Measurements from ENCODE around the gene SELENOV.
A peak's percentile ranks its signal among the peaks of the same experiment; 100 is the strongest.

The SELENOV gene

DNA sequence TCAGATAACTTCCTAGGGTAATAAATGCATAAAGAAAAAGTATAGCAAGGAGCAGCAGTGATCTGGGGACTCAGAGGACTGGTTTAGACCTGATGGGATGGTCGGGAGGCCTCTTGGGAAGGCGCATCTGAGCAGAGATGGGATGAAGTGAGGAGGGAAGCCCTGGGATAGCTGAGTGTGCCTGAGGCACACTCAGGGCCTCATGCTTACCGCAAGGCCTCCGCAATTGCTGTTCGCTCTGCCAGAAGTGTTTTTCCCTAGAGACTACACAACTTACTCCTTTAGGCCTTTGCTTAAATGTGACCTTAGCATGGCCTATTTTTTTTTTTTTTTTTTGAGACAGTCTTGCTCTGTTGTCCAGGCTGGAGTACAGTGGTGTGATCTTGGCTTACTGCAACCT lies 20.3 kb upstream of the SELENOV start:
- DNase-seq = no peak

DNA sequence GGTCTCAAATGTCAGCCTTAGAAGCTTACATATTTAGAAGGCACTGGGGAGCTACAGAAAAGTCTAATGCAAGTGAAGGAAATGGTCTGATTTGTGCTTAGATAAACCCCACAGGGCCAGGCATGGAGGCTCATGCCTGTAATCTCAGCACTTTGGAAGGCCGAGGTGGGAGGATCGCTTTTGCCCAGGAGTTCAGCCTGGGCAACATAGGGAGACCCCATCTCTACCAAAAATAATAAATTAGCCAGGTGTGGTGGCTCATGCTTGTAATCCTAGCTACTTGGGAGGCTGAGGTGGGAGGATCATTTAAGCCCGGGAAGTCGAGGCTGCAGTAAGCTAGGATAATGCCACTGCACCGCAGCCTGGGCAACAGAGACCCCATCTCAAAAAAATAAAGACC lies 18.9 kb upstream of the SELENOV start:
- no peak for DNase-seq

DNA sequence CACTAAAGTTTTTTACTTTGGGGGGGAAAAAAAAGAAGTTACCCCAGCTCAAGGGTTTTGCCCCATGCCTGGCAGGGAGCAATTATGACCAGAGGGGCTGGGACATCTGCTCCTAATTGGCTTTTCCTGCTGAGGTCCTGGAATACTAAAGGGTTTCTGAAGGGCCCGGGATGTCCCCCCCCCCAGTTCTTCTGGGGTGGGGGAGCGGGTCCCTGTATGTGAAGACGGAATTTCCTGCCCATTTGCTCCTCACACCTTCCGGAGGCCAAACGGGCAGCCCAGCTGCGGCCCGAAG lies 17.3 kb upstream of the SELENOV start:
- DNase-seq = no peak

DNA sequence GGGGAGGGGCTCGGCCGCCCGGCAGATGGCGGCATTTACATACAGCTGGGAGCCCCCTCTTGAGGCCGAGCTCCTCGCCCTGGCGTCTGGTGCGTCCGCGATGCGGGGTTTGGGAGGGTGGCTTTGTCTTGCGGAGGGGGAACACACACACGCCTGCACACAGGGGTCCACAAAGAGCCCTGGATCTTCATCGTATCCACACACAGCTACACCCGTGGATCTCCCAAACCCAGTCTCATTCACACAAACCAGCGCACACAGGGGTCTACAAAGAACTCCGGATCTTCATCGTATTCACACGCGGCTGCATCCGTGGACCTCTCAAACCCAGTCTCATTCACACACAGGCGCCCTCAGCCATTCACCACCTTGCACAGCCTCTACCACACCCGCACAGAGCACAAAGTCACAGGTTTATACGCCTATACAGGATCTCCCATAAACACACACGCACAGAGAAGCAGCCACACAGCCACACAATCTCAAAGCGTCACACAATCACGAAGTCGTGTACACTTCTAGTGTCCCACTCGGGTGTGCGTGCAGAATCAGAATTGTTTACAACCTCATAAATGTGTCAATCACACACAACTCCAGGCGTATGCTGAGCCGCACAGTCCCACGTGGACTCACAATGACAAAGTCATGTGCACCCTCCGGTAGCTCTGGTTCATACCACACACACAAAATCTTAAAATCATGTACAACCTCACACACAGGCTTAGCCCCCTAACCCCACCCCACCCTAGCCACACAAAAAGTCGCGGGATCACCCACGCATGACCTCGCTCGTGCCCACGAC lies 16.7 kb upstream of the SELENOV start:
- no peak for DNase-seq

DNA sequence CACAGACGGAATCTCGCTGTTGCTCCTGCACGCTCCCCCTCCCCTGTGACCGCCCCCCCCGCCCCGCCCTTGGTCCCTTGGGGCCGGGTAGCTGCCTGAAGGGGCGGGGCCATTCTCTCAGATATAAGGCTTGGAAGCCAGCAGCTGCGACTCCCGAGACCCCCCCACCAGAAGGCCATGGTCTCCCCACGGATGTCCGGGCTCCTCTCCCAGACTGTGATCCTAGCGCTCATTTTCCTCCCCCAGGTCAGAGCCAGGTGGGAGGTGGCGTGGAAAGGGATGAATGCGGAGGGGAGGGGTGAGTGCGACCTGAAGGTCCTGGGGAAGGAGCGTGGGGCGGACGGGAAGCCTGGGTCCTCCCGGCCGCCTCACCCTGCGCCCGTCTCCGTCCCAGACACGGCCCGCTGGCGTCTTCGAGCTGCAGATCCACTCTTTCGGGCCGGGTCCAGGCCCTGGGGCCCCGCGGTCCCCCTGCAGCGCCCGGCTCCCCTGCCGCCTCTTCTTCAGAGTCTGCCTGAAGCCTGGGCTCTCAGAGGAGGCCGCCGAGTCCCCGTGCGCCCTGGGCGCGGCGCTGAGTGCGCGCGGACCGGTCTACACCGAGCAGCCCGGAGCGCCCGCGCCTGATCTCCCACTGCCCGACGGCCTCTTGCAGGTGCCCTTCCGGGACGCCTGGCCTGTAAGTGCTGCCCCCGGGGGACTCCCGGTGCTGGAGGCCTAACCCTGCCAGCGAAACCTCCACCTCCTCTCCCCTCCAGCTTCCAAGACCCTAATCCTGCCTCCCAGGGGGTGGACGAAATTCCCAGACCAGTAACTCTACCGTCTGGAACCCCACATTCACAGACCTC lies 15.9 kb upstream of the SELENOV start, which contains the start of gene DLL3:
TSS of gene DLL3 (plus strand) at position 150 of the 845 bp plus-strand sequence. CDS start at position 178, 28 bp downstream.
- no peak for DNase-seq

DNA sequence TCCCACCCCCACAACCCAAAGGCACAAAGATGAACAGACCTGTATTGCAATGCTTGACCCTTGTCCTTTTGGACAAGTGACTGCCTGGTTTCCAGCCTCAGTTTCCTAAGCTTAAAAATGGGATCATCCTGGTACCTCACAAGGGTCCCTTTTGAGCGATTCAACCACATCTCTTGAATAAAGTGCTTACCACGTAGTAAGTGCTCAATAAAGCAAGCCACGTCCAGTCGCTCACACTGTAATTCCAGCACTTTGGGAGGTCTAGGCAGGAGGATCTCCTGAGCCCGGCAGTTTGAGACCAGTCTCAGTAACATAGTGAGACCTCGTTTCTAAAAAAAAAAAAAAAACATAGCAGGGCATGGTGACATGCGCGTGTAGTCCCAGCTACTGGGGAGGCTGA lies 15.0 kb upstream of the SELENOV start:
- no peak for DNase-seq

DNA sequence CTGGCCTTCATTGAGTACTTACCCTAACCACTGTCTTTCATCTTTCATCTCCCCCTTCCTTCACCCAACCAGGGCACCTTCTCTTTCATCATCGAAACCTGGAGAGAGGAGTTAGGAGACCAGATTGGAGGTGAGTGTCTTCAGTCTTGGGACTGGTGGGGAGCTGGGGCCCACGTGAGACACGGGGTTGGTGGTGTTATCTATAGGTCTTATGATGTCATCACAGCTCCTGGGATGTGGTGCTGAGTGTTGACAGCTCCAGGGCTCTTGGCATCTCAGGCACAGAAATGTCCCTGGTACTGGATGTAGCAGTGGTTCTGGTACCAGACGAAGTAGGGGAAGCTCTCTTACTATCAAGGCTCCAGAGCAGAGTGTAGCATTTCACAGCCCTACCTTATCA lies 14.4 kb upstream of the SELENOV start:
- DNase-seq = no peak

DNA sequence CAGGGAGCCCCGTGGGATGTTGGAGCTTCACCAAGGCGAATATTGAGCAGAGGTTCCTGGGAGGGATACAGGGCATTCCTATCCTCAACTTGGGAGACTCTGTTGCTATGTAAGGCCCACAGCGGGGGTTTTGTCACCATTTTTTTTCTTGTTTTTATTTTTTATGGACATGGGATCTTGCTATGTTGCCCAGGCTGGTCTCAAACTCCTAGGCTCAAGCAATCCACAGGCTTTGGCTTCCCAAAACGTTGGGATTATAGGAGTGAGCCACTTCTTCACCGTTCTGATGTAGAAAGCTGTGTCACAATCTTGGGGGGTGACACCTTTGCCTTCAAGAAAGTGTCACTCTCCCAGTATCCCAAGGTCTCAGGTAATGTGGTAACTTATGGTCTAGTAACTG lies 13.6 kb upstream of the SELENOV start:
- no peak for DNase-seq

DNA sequence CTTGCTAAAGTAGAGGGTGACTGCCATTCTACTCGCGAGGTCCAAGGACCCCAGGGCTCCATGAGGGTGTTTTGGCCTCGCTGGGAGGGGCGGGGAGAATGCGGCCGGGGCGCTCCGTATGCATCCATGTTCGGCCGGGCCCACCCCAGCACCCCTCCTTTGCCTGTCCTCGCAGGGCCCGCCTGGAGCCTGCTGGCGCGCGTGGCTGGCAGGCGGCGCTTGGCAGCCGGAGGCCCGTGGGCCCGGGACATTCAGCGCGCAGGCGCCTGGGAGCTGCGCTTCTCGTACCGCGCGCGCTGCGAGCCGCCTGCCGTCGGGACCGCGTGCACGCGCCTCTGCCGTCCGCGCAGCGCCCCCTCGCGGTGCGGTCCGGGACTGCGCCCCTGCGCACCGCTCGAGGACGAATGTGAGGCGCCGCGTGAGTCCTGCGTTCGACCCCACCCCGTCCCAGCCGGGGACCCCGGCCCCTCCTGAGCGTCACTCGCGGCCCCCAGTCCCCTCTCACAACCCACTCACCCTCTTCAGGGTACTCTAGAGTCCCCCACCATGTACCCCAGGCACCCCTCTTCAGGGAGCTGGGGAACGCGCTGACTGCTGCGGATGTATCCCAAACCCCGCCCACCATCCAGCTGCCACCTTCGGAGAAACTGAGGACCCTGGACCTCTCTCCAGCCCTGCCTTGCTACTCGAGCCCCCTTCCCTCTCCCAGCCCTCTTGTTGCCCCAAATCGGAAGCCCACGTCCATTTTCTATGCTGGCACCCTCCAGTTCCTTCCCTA lies 12.1 kb upstream of the SELENOV start:
- peak; percentile 78 for DNase-seq

DNA sequence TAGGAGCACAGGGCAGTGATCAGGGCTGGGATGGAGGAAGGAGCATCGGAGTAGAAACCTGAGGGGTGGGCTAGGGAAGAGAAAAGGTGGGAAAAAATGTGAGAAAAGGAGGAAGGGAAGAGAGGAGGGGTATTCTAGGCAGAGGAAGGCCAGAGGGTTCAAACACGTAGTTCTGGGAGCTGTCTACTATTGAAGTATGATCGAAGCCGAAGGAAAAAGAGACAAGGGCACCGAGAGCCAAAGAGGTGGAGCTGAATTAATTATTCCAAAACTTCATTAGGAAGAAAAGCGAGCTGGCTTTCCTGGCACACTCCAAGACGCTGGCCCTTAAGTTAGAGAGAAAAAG lies 8.4 kb upstream of the SELENOV start:
- DNase-seq = no peak

DNA sequence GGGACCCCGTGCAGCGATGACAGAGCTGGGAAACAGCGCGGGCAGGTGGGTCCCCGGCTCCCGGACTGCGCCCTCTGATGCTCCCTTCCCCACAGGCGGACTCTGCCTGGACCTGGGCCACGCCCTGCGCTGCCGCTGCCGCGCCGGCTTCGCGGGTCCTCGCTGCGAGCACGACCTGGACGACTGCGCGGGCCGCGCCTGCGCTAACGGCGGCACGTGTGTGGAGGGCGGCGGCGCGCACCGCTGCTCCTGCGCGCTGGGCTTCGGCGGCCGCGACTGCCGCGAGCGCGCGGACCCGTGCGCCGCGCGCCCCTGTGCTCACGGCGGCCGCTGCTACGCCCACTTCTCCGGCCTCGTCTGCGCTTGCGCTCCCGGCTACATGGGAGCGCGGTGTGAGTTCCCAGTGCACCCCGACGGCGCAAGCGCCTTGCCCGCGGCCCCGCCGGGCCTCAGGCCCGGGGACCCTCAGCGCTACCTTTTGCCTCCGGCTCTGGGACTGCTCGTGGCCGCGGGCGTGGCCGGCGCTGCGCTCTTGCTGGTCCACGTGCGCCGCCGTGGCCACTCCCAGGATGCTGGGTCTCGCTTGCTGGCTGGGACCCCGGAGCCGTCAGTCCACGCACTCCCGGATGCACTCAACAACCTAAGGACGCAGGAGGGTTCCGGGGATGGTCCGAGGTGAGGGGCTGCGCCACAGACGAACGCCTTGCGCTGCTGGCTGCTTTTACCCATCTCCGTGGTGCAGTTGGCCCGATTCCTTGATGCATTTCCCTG lies 7.8 kb upstream of the SELENOV start:
- peak; percentile 67 for DNase-seq

DNA sequence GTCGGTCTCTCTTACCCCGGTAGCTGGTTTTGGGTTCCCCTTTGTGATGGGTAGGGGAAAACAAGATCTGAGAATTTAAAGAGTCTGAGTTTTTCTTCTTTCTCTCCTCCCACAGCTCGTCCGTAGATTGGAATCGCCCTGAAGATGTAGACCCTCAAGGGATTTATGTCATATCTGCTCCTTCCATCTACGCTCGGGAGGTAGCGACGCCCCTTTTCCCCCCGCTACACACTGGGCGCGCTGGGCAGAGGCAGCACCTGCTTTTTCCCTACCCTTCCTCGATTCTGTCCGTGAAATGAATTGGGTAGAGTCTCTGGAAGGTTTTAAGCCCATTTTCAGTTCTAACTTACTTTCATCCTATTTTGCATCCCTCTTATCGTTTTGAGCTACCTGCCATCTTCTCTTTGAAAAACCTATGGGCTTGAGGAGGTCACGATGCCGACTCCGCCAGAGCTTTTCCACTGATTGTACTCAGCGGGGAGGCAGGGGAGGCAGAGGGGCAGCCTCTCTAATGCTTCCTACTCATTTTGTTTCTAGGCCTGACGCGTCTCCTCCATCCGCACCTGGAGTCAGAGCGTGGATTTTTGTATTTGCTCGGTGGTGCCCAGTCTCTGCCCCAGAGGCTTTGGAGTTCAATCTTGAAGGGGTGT lies 7.1 kb upstream of the SELENOV start:
- no peak for DNase-seq

DNA sequence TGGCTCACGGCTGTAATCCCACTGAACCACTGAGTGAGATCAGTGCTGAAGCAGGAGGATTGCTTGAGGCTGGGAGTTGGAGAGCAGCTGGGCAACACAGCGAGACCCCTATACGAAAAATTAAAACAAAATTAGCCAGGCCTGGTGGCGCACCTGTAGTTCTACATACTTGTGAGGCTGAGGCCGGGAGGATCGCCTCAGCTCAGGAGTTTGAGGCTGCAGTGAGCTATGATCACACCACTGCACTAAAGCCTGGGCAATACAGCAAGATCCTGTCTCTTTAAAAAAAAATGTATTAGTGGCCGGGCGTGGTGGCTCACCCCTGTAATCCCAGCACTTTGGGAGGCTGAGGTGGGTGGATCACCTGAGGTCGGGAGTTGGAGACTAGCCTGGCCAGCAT lies 6.3 kb upstream of the SELENOV start:
- no peak for DNase-seq

DNA sequence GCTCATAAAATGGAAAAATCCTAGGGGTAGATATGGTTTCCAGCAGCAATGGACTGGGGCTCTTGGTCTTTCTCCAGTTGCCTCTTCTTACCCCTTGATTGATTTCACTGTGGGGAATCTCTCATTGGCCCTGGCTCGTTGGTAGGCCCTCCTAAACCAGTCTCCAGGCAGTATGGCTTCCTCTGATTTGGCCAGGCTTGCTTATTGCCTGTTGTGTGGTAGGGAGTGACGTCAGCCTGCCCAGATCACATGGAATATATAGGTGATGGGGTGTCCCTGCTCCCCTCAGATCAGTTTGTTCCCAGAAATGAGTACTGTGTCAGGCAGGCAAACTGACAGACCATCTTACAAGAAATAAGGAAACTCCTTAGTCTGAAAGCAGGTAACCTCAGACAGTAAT lies 5.7 kb upstream of the SELENOV start:
- DNase-seq = no peak

DNA sequence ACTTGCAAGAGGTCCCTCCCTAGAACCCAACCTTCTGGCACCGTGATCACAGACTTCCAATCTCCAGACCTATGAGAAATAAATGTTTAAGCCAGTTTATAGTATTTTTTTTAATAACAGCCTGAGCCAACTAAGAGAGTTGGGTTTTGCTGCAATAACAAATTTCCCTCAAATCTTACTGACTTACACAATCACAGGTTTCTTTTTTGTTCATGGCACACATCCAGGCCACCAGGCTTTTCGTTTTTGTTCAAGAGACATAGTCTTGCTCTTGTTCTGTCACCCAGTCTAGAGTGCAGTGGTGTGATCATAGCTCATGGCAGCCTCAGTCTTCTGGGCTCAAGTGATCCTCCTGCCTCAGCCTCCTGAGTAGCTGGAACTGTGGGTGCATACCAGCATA lies 2.0 kb upstream of the SELENOV start:
- DNase-seq = no peak

DNA sequence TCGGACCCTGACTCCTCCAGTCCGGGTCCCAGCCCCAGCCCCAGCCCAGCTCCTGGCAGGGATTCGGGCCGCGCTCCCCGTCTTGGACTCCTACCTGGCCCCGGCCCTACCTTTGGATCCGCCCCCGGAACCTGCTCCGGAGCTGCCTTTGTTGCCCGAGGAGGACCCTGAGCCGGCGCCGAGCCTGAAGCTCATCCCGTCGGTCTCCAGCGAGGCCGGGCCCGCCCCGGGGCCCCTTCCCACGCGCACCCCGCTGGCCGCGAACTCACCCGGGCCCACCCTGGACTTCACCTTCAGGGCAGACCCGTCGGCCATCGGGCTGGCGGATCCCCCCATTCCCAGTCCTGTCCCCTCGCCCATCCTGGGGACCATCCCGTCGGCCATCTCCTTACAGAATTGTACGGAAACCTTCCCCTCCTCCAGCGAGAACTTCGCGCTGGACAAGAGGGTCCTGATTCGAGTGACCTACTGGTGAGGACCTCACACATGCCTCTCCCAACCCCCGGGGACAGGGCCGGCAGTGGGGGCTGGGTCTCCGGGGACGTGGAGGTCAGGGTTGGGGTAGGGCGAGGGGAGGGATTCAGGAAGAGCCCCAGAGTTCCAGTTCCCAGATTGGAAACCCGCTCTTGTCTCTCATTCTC lies 732 bp downstream of the SELENOV start:
- DNase-seq = no peak

DNA sequence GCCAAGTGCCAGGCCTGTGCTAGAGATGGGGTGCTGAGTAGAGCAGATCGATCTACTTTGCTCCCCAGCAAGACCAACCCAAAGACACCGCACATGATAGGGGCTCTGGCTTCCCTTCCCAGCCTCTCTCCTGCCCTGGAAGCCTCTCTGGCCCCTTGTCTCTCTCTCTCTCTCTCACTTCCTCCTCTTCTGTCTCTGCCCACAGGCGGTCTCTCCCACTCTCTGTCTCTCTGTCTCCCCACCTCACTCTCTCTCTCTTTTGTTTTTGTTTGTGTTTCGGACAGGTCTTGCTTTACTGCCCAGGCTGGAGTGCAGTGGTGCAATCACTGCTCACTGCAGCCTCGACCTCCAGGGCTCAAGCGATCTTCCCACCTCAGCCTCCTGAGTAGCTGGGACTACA lies 1.3 kb downstream of the SELENOV start:
- DNase-seq = no peak

DNA sequence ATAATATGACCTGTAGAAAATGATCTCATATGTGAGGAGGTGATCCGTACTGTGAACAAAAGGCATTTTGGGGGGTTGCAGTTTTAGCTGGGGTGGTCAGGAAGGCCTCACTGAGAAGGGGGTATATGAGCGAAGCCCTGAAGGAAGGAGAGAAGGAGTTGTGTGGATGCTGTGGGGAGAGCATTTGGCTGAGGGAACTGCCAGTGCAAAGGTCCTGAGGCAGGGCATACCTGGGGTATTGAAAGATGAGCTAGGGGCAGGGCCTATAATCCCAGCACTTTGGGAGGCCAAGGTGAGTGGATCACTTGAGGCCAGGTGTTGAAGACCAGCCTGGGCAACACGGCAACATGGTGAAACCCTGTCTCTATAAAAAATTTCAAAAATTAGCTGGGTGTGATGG lies 2.5 kb downstream of the SELENOV start:
- DNase-seq = no peak

DNA sequence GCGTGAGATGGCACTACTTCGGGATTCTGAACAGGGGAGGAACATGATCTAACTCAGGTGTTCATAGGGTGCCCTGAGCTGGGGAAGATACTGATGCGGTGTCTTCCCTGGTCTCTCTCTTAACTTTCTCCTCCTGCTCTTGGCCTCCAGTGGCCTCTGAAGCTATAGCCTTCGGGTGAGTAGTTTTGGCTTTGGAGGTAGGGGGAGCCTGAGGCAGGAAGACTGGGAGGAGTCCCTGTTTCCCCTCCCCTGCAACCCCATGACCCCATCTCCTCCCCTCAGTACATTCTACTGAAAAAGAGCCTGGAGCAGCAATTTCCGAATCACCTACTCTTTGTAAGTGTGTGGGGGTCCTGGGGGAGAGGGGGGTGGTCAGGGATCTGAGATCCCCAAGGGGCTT lies 3.5 kb downstream of the SELENOV start:
- DNase-seq = no peak

DNA sequence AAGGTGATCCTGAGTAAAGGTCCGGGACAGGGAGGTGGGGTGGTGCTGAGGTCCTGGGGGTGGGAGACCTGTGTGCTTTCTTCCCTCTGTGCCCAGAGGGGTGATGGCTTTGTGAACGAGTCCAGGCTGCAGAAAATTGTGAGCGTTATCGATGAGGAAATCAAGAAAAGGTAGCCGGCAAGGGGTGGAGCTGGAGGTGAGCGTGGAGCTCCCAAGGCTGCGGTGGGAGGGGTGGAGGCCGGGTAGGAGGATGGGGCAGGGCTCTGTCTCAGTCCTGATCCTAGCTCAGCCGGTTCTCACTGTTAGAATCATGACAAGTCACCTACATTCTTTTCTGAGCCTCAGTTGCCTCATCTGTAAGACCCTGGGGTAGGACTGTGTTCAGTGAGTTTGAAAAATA lies 4.0 kb downstream of the SELENOV start:
- DNase-seq = no peak

DNA sequence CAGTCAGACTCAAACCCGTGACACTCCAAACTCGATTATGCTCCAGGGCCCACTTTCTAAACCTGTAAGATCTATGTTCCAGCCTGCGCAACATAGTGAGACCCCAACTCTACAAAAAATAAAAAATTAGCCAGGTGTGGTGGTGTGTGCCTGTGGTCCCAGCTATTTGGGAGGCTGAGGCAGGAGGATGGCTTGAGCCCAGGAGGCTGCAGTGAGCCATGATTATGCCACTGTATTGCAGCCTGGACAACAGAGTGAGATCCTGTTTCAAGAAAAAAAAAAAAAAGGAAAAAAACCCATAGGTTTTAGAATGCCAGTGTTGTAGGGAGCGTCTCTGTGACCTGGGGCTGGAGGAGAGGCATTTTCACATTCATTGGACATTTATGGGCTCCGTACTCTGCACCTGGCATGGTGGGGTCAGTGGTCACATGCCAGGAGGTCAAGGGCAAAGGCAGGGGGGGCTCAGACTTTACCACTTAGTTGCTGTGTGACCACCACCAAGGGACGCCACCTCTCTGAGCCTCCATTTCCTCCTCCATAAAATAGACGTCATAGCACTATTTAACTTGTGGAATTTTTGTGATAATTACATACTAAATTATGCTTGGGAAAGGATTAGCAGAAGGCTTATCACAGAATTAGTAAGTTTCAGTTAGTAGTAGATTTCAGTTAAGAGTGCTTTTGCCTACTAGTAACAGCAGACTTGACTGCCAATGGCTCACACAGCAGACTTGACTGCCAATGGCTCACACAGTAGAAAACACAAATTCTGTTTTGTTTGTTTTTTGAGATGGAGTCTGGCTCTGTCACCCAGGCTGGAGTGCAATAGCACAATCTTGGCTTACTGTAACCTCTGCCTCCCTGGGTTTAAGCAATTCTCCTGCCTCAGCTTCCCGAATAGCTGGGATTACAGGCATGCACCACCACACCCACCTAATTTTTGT lies 5.9 kb downstream of the SELENOV start:
- no peak for DNase-seq
